HepG2 (cell line): ENCODE measurements around the gene CAPRIN2. TPM values are rescaled to one million over a fixed set of nuclear protein-coding genes. Genes with fewer than 3 reads are reported as not detected.

ENCODE experiments used
- ATF4 ChIP-seq, 2 experiments: fragments of 450-650 bp in 1 of 2; sonication (generic) in 1 of 2; formaldehyde crosslinking; IDR thresholded peaks; 2 replicates each; pipeline versions ENCODE4 v1.5.0 to v1.8.0; 2020 to 2022; ENCODE audit warnings: mild to moderate bottlenecking in 1 of 2, missing genetic modification reagents in 1 of 2
- BCLAF1 ChIP-seq: fragments of 450-650 bp; IDR thresholded peaks from 2 replicates; pipeline ENCODE4 v1.6.1; 2017; ENCODE audit warnings: mild to moderate bottlenecking
- FOXO1 ChIP-seq: sonication (generic); formaldehyde crosslinking; IDR thresholded peaks from 2 replicates; pipeline ENCODE4 v1.4.0; 2020; ENCODE audit warnings: missing genetic modification reagents
- GATAD1 ChIP-seq: IDR thresholded peaks from 2 replicates; pipeline ENCODE4 v1.6.1; 2016; ENCODE audit warnings: missing genetic modification reagents, missing compliant biosample characterization
- MTA1 ChIP-seq: sonication (generic); formaldehyde crosslinking; IDR thresholded peaks from 2 replicates; pipeline ENCODE4 v1.4.0; 2020; ENCODE audit warnings: missing genetic modification reagents, mild to moderate bottlenecking, borderline replicate concordance
- NCOR1 ChIP-seq: fragments of 200-600 bp; sonication (generic); IDR thresholded peaks from 2 replicates; pipeline ENCODE4 v1.7.0; 2017; ENCODE audit warnings: antibody characterized with exemption, low read length, borderline replicate concordance
- RXRA ChIP-seq: sonication (generic); formaldehyde crosslinking; IDR thresholded peaks from 2 replicates; pipeline ENCODE4 v1.5.1; 2020; ENCODE audit warnings: missing genetic modification reagents
- SETDB1 ChIP-seq: sonication (generic); formaldehyde crosslinking; IDR thresholded peaks from 2 replicates; pipeline ENCODE4 v1.5.1; 2020; ENCODE audit warnings: missing genetic modification reagents, mild to moderate bottlenecking, borderline replicate concordance
- TERF1 ChIP-seq: sonication (generic); formaldehyde crosslinking; IDR thresholded peaks from 2 replicates; pipeline ENCODE4 v1.8.0; 2022; ENCODE audit warnings: mild to moderate bottlenecking, missing genetic modification reagents, moderate library complexity
- THAP11 ChIP-seq: IDR thresholded peaks from 2 replicates; pipeline ENCODE4 v1.6.1; 2016; ENCODE audit warnings: missing biosample characterization, missing genetic modification reagents
- ZMYM4 ChIP-seq: sonication (generic); formaldehyde crosslinking; IDR thresholded peaks from 2 replicates; pipeline ENCODE4 v1.8.1; 2023; ENCODE audit warnings: mild to moderate bottlenecking, missing genetic modification reagents
- ZNF17 ChIP-seq: sonication (generic); formaldehyde crosslinking; IDR thresholded peaks from 2 replicates; pipeline ENCODE4 v1.5.0; 2020; ENCODE audit warnings: mild to moderate bottlenecking, missing genetic modification reagents
- ZNF207 ChIP-seq: fragments of 450-650 bp; IDR thresholded peaks from 2 replicates; pipeline ENCODE4 v1.6.1; 2016; ENCODE audit warnings: antibody characterized with exemption, borderline replicate concordance
- polyA plus RNA-seq, 8 experiments: library from polyadenylated mRNA; depleted of rRNA in 3 of 8; stranded (reverse) in 7 of 8; unstranded in 1 of 8; fragments of >200 nt; fragmentation: Illumina TruSeq in 4 of 8; extraction: Trizol in 4 of 8; gene quantifications; 2 replicates each; pipeline versions ENCODE4 v1.2.1 to v1.2.3, GENCODE V29; 2011 to 2016; ENCODE audit warnings: low read depth in 4 of 8, missing spikeins in 1 of 8, mixed read lengths in 1 of 8; ENCODE audit not compliant: insufficient read depth in 1 of 8
- total RNA-seq, 5 experiments: library from RNA; depleted of rRNA; stranded (reverse); fragments of >200 nt; fragmentation: Illumina TruSeq; extraction: Trizol; gene quantifications; 2 replicates each; pipeline ENCODE4 v1.2.3, GENCODE V29; 2016; ENCODE audit warnings: low read depth in 1 of 5
- TF ChIP-seq, protein P1 (sequence below): sonication (generic); formaldehyde crosslinking; IDR thresholded peaks from 2 replicates; pipeline ENCODE4 v1.5.1; 2020; ENCODE audit warnings: mild to moderate bottlenecking, missing genetic modification reagents, borderline replicate concordance
- TF ChIP-seq, protein P2 (sequence below): sonication (generic); formaldehyde crosslinking; IDR thresholded peaks from 2 replicates; pipeline ENCODE4 v1.4.0; 2020; ENCODE audit warnings: mild to moderate bottlenecking, missing genetic modification reagents

The CAPRIN2 gene
- total and polyA plus RNA-seq, 2 of the 13 experiments (the other 11 are each of a cell fraction or from before 2014, with no cell fraction given) = 21.7 to 30.6 TPM

DNA sequence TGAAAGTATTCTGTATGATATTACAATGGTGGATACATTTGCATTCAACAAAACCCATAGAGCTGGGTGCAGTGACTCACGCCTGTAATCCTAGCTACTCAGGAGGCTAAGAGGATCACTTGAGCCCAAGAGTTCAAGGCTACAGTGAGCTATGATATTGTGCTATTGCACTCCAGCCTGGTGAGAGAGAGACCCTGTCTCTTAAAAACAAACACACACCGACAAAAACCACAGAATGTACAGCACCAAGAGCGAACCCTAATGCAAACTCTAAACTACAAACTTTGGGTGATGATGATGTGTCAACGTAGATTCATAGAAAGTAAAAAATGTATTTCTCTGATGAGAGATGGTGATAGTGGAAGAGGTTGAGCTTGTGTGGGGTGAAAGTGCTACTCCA lies 8.6 kb downstream of the CAPRIN2 start (continued):
- TF ChIP-seq BCLAF1 (no peak), TERF1 (no peak), GATAD1 (CRISPR knock-in tag) (0 out of 2 replicates have a peak, but pooled peaks have one; percentile 18), FOXO1 (peak; percentile 59; the same call in 1 of the 2 replicates), ZNF17 (CRISPR knock-in tag) (no peak), ATF4 (CRISPR knock-in tag; IDR thresholded peaks at IDR 0.05) (0 out of 4 replicates have a peak, but pooled peaks of 1 of the 2 experiments have one; percentile 39), MTA1 (CRISPR knock-in tag) (no peak), SETDB1 (CRISPR knock-in tag) (no peak), THAP11 (CRISPR knock-in tag) (peak; percentile 32; the same call in 1 of the 2 replicates), NCOR1 (peak; percentile 41; the same call in 1 of the 2 replicates), ZNF207 (no peak), ZMYM4 (peak; percentile 59), RXRA (CRISPR knock-in tag) (peak; percentile 50; the same call in 1 of the 2 replicates)
- TF ChIP-seq, protein P1, sequence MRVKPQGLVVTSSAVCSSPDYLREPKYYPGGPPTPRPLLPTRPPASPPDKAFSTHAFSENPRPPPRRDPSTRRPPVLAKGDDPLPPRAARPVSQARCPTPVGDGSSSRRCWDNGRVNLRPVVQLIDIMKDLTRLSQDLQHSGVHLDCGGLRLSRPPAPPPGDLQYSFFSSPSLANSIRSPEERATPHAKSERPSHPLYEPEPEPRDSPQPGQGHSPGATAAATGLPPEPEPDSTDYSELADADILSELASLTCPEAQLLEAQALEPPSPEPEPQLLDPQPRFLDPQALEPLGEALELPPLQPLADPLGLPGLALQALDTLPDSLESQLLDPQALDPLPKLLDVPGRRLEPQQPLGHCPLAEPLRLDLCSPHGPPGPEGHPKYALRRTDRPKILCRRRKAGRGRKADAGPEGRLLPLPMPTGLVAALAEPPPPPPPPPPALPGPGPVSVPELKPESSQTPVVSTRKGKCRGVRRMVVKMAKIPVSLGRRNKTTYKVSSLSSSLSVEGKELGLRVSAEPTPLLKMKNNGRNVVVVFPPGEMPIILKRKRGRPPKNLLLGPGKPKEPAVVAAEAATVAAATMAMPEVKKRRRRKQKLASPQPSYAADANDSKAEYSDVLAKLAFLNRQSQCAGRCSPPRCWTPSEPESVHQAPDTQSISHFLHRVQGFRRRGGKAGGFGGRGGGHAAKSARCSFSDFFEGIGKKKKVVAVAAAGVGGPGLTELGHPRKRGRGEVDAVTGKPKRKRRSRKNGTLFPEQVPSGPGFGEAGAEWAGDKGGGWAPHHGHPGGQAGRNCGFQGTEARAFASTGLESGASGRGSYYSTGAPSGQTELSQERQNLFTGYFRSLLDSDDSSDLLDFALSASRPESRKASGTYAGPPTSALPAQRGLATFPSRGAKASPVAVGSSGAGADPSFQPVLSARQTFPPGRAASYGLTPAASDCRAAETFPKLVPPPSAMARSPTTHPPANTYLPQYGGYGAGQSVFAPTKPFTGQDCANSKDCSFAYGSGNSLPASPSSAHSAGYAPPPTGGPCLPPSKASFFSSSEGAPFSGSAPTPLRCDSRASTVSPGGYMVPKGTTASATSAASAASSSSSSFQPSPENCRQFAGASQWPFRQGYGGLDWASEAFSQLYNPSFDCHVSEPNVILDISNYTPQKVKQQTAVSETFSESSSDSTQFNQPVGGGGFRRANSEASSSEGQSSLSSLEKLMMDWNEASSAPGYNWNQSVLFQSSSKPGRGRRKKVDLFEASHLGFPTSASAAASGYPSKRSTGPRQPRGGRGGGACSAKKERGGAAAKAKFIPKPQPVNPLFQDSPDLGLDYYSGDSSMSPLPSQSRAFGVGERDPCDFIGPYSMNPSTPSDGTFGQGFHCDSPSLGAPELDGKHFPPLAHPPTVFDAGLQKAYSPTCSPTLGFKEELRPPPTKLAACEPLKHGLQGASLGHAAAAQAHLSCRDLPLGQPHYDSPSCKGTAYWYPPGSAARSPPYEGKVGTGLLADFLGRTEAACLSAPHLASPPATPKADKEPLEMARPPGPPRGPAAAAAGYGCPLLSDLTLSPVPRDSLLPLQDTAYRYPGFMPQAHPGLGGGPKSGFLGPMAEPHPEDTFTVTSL (CRISPR knock-in tag) = peak; percentile 80; the same call in 1 of the 2 replicates
- TF ChIP-seq, protein P2, sequence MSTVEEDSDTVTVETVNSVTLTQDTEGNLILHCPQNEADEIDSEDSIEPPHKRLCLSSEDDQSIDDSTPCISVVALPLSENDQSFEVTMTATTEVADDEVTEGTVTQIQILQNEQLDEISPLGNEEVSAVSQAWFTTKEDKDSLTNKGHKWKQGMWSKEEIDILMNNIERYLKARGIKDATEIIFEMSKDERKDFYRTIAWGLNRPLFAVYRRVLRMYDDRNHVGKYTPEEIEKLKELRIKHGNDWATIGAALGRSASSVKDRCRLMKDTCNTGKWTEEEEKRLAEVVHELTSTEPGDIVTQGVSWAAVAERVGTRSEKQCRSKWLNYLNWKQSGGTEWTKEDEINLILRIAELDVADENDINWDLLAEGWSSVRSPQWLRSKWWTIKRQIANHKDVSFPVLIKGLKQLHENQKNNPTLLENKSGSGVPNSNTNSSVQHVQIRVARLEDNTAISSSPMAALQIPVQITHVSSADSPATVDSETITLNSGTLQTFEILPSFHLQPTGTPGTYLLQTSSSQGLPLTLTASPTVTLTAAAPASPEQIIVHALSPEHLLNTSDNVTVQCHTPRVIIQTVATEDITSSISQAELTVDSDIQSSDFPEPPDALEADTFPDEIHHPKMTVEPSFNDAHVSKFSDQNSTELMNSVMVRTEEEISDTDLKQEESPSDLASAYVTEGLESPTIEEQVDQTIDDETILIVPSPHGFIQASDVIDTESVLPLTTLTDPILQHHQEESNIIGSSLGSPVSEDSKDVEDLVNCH = no peak
